CD4-positive, alpha-beta T cell treated with Interleukin-15 for 1 hour (primary cell): ENCODE data around the gene GSTP1.
"Not testable (repeated sequence)": the region's sequence is repeated elsewhere in the genome, so short reads cannot be mapped to it uniquely, and the experiment has no call there.

Experiments used
- DNase-seq: peaks from one replicate; pipeline ENCODE4 v3.0.0-alpha.2; 2020

The GSTP1 gene

GRCh38 chr11:67583247-67584204 lies at the start of gene GSTP1:
GSTP1 (plus strand) TSS chr11:67583812; CDS start chr11:67583844, 32 bp downstream.
- peak; percentile 79 for DNase-seq

- DNase-seq: no peak
Measured at GRCh38 chr11:67534070-67534679, 49.4 kb upstream of the GSTP1 start.

GRCh38 chr11:67535561-67535960 lies 48.1 kb upstream of the GSTP1 start:
- DNase-seq: no peak

GRCh38 chr11:67538306-67538705 lies 45.3 kb upstream of the GSTP1 start:
- DNase-seq: no peak

- no peak for DNase-seq
Measured at GRCh38 chr11:67538823-67539505, 44.6 kb upstream of the GSTP1 start.

- no peak for DNase-seq
Measured at GRCh38 chr11:67539550-67539949, 44.1 kb upstream of the GSTP1 start.

- no peak for DNase-seq
Measured at GRCh38 chr11:67541198-67541597, 42.4 kb upstream of the GSTP1 start.

- DNase-seq: no peak
Measured at GRCh38 chr11:67542169-67542568, 41.4 kb upstream of the GSTP1 start.

- no peak for DNase-seq
Measured at GRCh38 chr11:67542971-67543370, 40.6 kb upstream of the GSTP1 start.

GRCh38 chr11:67543585-67543984 lies 40.0 kb upstream of the GSTP1 start:
- DNase-seq: no peak

- DNase-seq: no peak
Measured at GRCh38 chr11:67544616-67545242, 38.9 kb upstream of the GSTP1 start.

GRCh38 chr11:67545280-67545679 lies 38.3 kb upstream of the GSTP1 start:
- DNase-seq: no peak

GRCh38 chr11:67548112-67548511 lies 35.5 kb upstream of the GSTP1 start:
- DNase-seq: not testable (repeated sequence)

- no peak for DNase-seq
Measured at GRCh38 chr11:67548555-67549110, 35.0 kb upstream of the GSTP1 start.

GRCh38 chr11:67551127-67551526 lies 32.5 kb upstream of the GSTP1 start:
- no peak for DNase-seq

GRCh38 chr11:67551697-67552096 lies 31.9 kb upstream of the GSTP1 start:
- DNase-seq: not testable (repeated sequence)

GRCh38 chr11:67556244-67556643 lies 27.4 kb upstream of the GSTP1 start:
- no peak for DNase-seq

- no peak for DNase-seq
Measured at GRCh38 chr11:67558084-67558772, 25.4 kb upstream of the GSTP1 start.

- no peak for DNase-seq
Measured at GRCh38 chr11:67561971-67562619, 21.5 kb upstream of the GSTP1 start.

- DNase-seq: no peak
Measured at GRCh38 chr11:67562963-67563704, 20.5 kb upstream of the GSTP1 start.

GRCh38 chr11:67563705-67564114 lies 19.9 kb upstream of the GSTP1 start:
- DNase-seq: not testable (repeated sequence)
